Right renal pelvis (tissue), 4 donors: ENCODE measurements around the gene UBQLN4. TPM values are rescaled to one million over a fixed set of nuclear protein-coding genes. Genes with fewer than 3 reads are reported as not detected.
"Not testable (repeated sequence)": the region's sequence is repeated elsewhere in the genome, so short reads cannot be mapped to it uniquely, and the experiment has no call there.

Source experiments
- DNase-seq, 4 donors: peaks; one replicate each; pipeline ENCODE4 v3.0.0-alpha.2; 2013; ENCODE audit warnings: low read depth in 4 of 4, low spot score in 3 of 4, missing footprints in 1 of 4
- polyA plus RNA-seq, 4 donors: library from polyadenylated mRNA; unstranded; fragments of 120-200 nt; gene quantifications; one replicate each; pipeline ENCODE4 v1.2.1, GENCODE V29; 2013; ENCODE audit not compliant: insufficient read length in 4 of 4

The UBQLN4 gene
- polyA plus RNA-seq, 4 donors, result 48.6 to 56.0 (median 52.2) TPM

DNA sequence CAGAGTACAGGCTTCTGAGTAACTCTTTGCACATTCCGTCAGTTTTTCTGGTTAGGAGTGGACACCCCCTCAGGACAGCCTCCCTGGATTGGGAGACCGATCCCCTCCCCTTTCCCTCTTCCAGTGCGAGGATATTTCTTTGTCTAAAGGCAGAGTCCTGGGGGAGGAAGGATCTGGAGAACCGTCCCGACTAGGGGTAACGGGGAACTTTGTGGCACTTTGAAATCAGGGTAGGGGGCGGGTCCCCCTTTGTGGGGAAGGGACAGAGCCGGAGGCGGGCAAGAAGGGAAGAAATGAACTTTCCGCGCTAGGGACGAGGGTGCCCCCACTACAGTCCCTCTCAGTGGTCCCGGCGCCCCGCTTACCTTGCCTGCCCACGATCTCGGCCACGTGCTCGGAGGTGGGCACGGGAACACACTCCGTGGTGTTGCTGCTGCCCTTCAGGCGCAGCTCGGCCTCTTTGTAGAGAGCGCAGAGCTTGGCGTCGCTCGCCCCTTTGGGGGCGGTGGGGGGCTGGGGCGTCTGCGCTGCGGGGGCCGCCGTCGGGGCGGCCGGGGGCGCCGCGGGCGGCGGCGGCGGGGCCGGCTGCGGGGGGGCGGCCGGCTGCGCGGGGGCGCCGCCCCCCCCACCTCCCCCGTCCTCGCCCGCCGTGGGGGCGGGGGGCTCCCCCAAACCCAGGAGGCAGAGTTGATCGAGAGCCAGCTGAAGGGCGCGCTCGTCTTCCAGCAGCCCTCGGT, 27.8 kb upstream of the UBQLN4 start:
- no peak for DNase-seq

- DNase-seq, result no peak
Observed at GRCh38 chr1:156080863-156081179, 27.2 kb upstream of the UBQLN4 start.

DNA sequence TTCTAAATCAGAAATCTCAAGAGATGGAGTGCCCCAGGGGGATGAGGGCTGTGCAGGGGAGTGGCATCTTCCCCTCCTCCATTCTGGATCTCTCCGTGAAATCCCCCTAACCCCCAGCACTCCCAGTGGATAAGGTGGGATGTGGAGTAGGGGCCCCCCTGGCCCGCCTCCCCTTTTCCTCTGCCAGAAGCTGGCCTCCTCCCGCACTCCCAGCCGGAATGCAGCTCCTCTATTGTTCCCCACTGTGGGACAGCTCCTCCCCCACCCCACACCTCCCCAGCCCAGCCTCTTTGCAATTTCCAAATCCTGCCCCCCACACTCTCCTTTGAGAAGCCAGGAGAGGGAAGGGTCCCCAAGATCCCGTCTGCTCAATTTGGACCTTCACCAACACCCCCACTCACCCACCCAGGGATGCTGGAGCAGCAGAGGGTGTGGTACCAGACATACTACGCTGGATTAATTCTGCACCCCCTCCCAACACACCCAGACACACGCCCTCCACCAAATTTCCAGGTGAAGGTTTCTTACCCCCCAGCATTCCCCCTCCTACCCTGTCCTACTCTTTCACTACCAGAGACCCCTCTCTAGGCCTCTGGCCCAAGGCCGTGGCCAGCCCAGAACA, 26.8 kb upstream of the UBQLN4 start:
- DNase-seq, result no peak

DNA sequence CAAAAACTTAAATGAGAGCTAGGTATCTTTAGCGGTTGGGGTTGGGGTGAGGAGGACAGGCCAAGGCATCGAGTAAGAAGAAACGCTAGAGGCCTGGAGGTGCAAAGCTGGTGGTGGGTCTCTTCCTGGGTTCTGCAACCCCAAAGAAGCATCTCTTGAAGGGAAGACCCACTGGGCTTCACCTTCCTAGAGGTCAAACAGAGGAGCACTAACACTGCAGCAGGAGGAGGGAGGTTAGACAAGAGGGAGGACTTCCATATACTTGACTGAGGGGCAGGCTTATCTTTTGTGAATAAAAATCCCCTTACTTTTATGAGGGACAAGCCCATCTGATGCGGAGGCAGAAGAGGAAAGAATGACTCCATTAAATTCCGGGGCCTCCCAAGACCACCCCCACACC, 26.2 kb upstream of the UBQLN4 start:
- no peak for DNase-seq

DNA sequence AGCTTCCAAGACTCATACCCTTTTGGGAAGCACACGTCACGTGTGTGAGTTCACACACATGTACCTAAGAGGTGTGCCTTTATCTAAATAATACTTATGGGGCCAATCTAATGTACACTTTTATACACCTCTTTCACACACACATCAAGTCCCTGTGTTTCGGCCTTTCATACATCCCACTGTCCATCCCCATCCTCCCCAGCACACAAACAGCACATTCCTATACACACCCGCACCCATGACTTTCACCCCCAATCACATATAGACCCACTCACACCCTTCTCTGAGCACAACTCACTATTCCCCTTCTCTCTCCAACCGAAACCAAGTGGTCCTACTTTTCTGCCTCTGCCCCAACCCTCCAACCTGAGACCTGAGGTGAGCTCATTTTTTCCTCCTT, 25.1 kb upstream of the UBQLN4 start:
- DNase-seq, result no peak

- no peak for DNase-seq
Observed at GRCh38 chr1:156077430-156077760, 23.8 kb upstream of the UBQLN4 start.

DNA sequence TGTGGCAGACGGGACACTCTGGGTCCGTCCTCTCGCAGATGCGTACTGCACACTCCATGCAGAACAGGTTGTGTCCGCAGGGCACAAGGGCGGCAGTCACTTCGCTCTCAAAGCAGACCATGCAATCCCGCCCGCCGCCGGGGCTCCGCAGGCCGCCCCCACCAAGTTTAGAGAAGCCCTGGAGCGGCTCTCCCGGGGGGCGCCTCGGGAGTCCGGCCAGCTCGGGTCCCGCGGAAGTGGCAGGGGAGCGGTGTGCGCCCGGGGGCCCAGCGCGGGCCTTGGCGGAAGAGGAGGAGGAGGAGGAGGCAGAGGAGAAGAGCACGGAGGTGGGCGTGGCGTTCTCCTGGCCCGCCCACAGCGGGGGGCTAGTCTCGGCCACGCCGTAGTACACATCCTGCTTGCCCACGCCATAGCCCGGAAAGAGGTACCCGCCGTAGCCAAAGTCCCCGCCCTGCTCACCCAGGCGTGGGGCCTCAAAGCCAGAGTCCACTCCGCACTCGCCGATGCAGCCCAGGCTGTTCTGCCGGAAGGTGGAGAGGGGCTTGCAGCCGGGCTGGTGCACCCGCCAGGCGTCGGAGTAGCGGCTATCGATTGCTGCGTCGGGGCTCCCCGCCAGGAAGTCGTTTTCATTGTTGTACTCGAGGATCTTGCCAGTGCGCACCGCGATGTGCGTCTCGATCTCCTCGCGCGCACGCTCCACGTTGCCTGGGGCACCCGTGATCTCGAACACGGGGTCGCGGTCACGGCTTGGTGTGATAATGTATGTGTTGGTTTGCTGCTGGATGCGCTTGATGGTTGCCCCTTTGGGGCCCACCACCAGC, 23.2 kb upstream of the UBQLN4 start:
- no peak for DNase-seq

DNA sequence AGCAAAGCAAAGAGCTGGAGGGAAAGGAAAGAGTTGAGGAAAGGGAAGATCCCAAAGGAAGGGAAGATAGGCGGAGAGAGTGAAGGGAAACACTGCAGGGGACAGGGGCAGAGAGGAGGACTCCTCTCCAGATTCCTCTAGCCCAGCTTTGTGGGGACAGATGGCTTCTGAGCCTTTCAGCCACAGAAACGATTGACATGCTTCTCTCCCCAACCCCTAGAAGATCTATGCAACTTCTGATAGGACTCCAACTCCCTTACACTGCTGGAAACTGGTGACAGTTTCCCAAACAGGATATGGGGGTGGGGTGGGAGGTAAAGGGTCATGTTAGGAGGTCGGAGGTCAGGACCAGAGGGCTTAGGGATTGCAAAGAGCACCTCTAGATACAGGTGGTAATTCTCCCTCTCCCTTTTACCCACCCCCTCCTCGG, 22.2 kb upstream of the UBQLN4 start:
- DNase-seq, result no peak

DNA sequence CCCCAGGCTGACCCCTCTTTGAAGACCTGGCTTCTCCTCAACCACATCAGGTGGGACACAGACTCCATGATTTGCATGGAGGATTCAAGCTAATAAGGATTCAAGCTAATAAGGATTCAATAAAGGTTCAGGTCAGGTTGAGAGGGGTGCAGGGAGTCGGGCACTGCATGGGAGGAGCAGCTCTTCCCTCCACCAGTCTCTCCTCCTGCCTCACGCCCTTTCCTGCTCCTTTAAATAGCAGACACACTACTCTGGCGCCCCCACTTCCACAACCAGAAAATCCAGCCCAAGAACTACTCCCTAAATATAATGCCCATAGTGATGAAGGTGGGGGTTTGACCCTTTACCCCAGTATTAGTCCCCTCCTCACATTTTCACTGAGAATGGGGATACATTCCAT, 21.6 kb upstream of the UBQLN4 start:
- DNase-seq, result no peak

DNA sequence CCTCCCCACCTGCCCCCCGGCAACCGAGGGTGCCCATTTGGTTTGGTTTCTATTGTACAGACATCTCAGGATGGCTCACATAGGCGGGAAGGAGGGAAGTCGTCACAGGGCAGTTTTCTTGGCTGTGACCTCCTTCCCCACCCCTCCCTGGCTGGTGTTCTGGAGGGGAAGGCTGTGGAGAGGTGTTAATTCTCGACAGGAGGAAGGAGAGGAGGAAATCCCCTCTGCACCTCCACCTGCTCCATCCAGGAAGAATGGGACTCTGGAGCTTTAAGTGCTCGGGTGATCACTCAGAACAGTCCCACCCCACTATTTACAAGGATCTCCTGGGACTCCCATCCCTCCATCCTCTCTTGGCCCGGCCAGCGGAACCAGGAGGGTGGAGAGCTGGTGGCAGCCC, 21.1 kb upstream of the UBQLN4 start:
- no peak for DNase-seq

- no peak for DNase-seq
Observed at GRCh38 chr1:156073740-156074139, 20.1 kb upstream of the UBQLN4 start.

GRCh38 chr1:156073110-156073687, 19.6 kb upstream of the UBQLN4 start:
- no peak for DNase-seq

DNA sequence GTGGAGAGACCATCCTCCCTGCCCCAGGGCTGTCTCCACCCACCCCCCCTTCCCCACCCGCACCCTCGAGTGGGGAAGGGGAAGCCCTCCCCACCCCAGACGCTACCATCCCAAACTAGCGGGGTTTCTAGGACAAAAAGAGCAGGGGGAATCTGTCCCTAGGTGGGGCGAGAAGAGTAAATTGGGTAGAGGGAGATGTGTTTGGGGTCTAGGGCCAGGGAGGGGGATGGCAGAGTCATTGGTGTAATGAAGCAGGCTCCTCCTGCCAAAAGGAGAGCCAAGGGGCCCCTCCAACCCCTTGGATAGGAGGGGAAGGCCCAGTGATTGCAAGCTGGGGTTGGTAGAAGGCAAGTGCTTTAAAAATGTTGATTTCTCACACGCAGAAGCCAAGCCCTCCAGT, 18.7 kb upstream of the UBQLN4 start:
- no peak for DNase-seq

DNA sequence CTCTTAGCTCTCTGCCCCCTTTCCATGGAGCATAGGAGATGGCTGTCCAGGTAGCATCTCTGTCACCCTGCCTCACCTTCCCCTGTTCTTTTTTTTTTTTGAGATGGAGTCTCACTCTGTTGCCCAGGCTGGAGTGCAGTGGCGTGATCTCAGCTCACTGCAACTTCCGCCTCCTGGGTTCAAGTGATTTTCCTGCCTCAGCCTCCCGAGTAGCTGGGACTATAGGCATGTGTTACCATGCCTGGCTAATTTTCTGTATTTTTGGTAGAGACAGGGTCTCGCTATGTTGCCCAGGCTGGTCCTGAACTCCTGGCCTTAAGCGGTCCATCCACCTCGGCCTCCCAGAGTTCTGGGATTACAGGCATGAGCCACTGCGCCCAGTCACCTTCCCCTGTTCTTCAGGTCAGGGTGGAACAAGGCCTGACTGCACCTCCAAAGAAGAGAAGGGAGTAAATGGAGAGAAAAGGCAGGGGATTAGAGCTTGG, 17.8 kb upstream of the UBQLN4 start:
- DNase-seq, result not testable (repeated sequence)

DNA sequence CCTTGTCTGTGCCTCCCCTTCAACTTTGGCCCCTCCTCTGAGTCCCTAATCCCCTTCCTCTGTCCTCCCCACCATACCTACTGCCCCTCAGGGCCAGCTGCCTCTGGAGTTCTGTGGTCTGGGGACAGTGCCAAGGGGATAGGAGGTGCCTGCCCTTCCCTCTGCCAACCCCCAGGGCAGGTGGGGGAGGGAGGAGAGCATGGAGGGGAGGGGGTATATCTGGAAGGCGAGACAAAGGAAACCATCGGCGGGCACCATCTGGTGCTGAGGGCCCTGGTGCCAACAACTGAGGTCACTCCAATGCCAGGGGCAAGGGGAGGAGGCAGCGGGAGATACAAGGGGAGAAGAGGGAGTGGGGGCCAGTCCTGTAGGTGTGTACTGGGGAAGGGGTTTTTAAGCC, 16.9 kb upstream of the UBQLN4 start:
- no peak for DNase-seq

DNA sequence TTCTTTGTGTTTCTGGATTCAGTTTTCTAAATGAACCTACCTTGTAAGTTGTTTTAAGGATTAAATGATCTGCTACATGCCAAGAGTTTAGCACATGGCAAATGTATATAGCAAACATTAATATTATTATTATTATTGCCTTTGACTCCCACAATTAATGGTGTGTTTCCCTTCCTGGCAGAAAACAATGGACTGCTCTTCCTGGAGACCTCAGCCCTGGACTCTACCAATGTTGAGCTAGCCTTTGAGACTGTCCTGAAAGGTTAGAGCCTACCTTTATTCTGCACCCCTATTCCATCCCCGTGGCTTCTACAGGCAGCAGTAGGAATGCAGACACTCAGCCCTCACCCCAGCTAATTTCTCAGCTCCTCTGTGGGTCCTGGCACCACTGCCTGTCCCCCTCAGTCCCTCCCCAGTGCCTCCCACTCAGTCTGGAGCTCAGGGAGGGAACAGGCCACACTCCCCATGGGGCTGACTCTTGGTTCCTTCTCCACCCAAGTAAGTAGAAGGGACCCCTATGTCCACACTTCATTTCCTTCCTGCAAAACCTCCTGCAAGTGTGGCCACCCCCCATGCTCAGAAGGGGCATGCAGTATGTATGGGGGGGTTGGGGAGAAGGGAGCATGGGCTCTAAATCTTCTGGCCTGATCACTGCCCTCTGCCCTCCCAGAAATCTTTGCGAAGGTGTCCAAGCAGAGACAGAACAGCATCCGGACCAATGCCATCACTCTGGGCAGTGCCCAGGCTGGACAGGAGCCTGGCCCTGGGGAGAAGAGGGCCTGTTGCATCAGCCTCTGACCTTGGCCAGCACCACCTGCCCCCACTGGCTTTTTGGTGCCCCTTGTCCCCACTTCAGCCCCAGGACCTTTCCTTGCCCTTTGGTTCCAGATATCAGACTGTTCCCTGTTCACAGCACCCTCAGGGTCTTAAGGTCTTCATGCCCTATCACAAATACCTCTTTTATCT, 16.2 kb upstream of the UBQLN4 start:
- DNase-seq, result no peak

GRCh38 chr1:156067262-156067661, 13.7 kb upstream of the UBQLN4 start:
- no peak for DNase-seq

GRCh38 chr1:156065871-156066270, 12.3 kb upstream of the UBQLN4 start:
- DNase-seq, result no peak

DNA sequence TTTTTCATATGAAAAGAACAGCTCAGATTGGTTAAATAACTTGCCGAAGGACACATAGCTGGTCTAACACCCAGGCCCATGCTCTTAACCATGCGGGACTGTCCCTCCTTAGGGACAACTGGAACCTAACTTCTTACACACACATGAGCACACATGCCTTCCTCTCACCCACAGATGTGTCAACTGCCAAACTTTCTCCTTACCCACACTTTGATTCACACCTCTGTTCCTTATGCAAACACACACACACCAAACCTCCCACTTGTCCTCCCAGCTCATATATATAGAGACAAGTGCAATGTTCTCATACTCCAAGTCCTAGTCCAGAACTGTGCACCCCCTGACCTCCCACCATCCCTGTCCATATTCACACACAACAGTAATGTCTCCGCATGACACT, 11.6 kb upstream of the UBQLN4 start:
- no peak for DNase-seq

DNA sequence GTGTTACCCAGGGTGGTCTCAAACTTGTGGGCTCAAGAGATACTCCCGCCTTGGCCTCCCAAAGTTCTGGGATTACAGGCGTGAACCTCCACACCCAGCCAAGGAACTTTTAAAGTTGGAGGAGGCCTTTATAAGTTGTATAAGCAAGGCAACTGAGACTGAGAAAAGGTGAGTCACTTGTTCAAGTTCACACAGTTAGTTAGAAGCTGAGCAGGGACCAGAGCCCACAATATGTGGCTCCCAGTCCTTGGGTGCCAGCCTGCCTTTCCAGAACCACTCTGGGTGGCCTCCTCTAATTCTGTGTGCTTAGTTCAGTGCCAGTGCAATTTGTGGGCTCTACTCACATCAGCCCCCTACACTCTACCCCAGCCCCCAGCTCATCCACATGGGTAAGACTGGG, 11.0 kb upstream of the UBQLN4 start:
- DNase-seq, result no peak

DNA sequence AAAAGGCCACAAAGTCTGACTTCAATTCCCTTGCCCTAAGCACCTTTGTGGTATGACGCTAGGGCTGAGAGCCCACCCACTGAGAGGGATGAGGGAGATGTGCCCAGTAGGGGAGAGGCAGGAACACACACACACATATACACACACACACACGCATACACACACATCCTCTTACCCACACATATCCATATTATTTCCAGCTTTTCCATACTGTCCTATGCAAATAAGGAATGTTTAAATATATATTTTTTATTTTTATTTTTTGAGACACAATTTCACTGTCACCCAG, 10.3 kb upstream of the UBQLN4 start:
- DNase-seq, result no peak
